G401 (cell line): ENCODE results near the gene RUNX3. TPM values are rescaled to one million over a fixed set of nuclear protein-coding genes. Genes with fewer than 3 reads are reported as not detected.
"Not testable (repeated sequence)": the region's sequence is repeated elsewhere in the genome, so short reads cannot be mapped to it uniquely, and the experiment has no call there.

Experiments used
- DNase-seq: peaks from one replicate; pipeline ENCODE4 v3.0.0-alpha.2; 2015; ENCODE audit warnings: low spot score
- in situ Hi-C: cut with HindIII; loops from 2 replicates; pipeline ENCODE4 v1.10.0; 2016; ENCODE audit warnings: low sequenced_read_pairs, mixed read lengths
- total RNA-seq: library from RNA; depleted of rRNA; stranded (reverse); fragments of >200 nt; shearing (Covaris generic); gene quantifications from 2 replicates; pipeline ENCODE4 v1.2.3, GENCODE V29; 2014; rRNA removed

RUNX3 gene
- total RNA-seq = 0.17 TPM in 1 of 2 replicates, not detected in the other

GRCh38 chr1:24930260-24931145, at the start of gene RUNX3:
Gene RUNX3 (minus strand): TSS chr1:24930276. CDS start chr1:24929868, 408 bp downstream.
- in situ Hi-C loops = no loop called here
- DNase-seq = no peak

- DNase-seq, in situ Hi-C loops: not testable (repeated sequence)
Observed at GRCh38 chr1:24979232-24979631, 49.2 kb upstream of the RUNX3 start.

GRCh38 chr1:24978383-24979032, 48.4 kb upstream of the RUNX3 start:
- in situ Hi-C loops = no loop called here
- DNase-seq = no peak

- in situ Hi-C loops = no loop called here
- DNase-seq = no peak
Observed at GRCh38 chr1:24975391-24975790, 45.3 kb upstream of the RUNX3 start.

- no peak for DNase-seq
- in situ Hi-C loops = no loop called here
Observed at GRCh38 chr1:24973315-24973714, 43.2 kb upstream of the RUNX3 start.

- DNase-seq = no peak
- in situ Hi-C loops = no loop called here
Observed at GRCh38 chr1:24972915-24973242, 42.8 kb upstream of the RUNX3 start.

GRCh38 chr1:24972221-24972914, 42.3 kb upstream of the RUNX3 start:
- in situ Hi-C loops = no loop called here
- DNase-seq = no peak

GRCh38 chr1:24970926-24971875, 41.1 kb upstream of the RUNX3 start:
- in situ Hi-C loops = no loop called here
- DNase-seq = no peak

- in situ Hi-C loops = no loop called here
- no peak for DNase-seq
Observed at GRCh38 chr1:24970399-24970753, 40.3 kb upstream of the RUNX3 start.

GRCh38 chr1:24969596-24970398, 39.7 kb upstream of the RUNX3 start:
- no peak for DNase-seq
- in situ Hi-C loops = no loop called here

GRCh38 chr1:24968941-24969585, 39.0 kb upstream of the RUNX3 start:
- no peak for DNase-seq
- in situ Hi-C loops = no loop called here

- in situ Hi-C loops = no loop called here
- no peak for DNase-seq
Observed at GRCh38 chr1:24967962-24968361, 37.9 kb upstream of the RUNX3 start.

- no peak for DNase-seq
- in situ Hi-C loops = no loop called here
Observed at GRCh38 chr1:24967555-24967954, 37.5 kb upstream of the RUNX3 start.

GRCh38 chr1:24966724-24967346, 36.8 kb upstream of the RUNX3 start:
- DNase-seq = no peak
- in situ Hi-C loops = no loop called here

- in situ Hi-C loops = no loop called here
- no peak for DNase-seq
Observed at GRCh38 chr1:24966121-24966723, 36.1 kb upstream of the RUNX3 start.

GRCh38 chr1:24965571-24965930, 35.5 kb upstream of the RUNX3 start:
- in situ Hi-C loops = no loop called here
- no peak for DNase-seq
